ENCODE measurements around the gene CENPB.

Gene CENPB

GRCh38 chr20:3734111-3734843, 52.3 kb downstream of the CENPB start:
- Mint-ChIP-seq H3K27ac (no peak overlapping the region), H3K36me3 (no peaks in the 10 kb centered on the region), H3K9me3 (no peaks in the 10 kb centered on the region), H3K27me3 (peaks cover 35 to 42% of the 10 kb centered on the region in 2 donors), H3K4me1 (peaks cover 0 to 8% of the 10 kb centered on the region in 2 donors), H3K4me3 (no peak overlapping the region)
- ATAC-seq (replicated peaks) (no peak), DNase-seq (no peak)

All from stimulated activated naive B cell treated with anti-CD40 and anti-IgM and Interleukin-4, amounts not matched to agents 10 μg/mL and 1 μg/mL and 100 μg/mL, for 72 hours (primary cell).